GM23338 (cell line): ENCODE results near the gene RUNX1. TPM values are rescaled to one million over a fixed set of nuclear protein-coding genes. Genes with fewer than 3 reads are reported as not detected.

ENCODE experiments used
- ATAC-seq: fragments of 200-7000 bp; cut with Tn5 transposase; 3 replicates; pipeline ENCODE4 v1.9.1; 2020
- DNase-seq: peaks from one replicate; pipeline ENCODE4 v3.0.0-alpha.2; 2015; ENCODE audit warnings: low spot score
- H2AFZ ChIP-seq: fragments of 200-600 bp; sonication (generic); 2 replicates; pipeline ENCODE4 v1.8.0; 2016; ENCODE audit warnings: antibody characterized with exemption, mild to moderate bottlenecking, moderate library complexity
- H3F3A ChIP-seq: fragments of 200-600 bp; sonication (generic); replicated peaks from 2 replicates; pipeline ENCODE4 v1.8.0; 2017; ENCODE audit warnings: antibody characterized with exemption, mixed run types, low read depth
- H3K27ac ChIP-seq: fragments of 200-600 bp; sonication (generic); 2 replicates; pipeline ENCODE4 v1.6.1; 2016; ENCODE audit warnings: low read depth
- H3K27me3 ChIP-seq: fragments of 200-600 bp; sonication (generic); 2 replicates; pipeline ENCODE4 v1.8.0; 2016; ENCODE audit warnings: mild to moderate bottlenecking, mixed run types, moderate library complexity; ENCODE audit not compliant: insufficient read depth
- H3K36me3 ChIP-seq: fragments of 200-600 bp; sonication (generic); 2 replicates; pipeline ENCODE4 v1.8.0; 2016; ENCODE audit warnings: mild to moderate bottlenecking; ENCODE audit not compliant: insufficient read depth
- H3K4me1 ChIP-seq: fragments of 200-600 bp; sonication (generic); 2 replicates; pipeline ENCODE4 v1.8.0; 2016; ENCODE audit warnings: mild to moderate bottlenecking, moderate library complexity; ENCODE audit not compliant: insufficient read depth
- H3K4me2 ChIP-seq: fragments of 200-600 bp; sonication (generic); 2 replicates; pipeline ENCODE4 v1.7.1; 2017; ENCODE audit warnings: mixed run types
- H3K4me3 ChIP-seq: fragments of 200-600 bp; sonication (generic); 2 replicates; pipeline ENCODE4 v1.6.1; 2016; ENCODE audit warnings: mixed run types
- H3K79me2 ChIP-seq: fragments of 200-600 bp; sonication (generic); replicated peaks from 2 replicates; pipeline ENCODE4 v1.8.0; 2017; ENCODE audit warnings: mild to moderate bottlenecking; ENCODE audit not compliant: insufficient read depth
- H3K9me2 ChIP-seq: fragments of 200-600 bp; sonication (generic); 2 replicates; pipeline ENCODE4 v1.8.0; 2017; ENCODE audit not compliant: insufficient read depth
- H4K20me1 ChIP-seq: fragments of 200-600 bp; sonication (generic); replicated peaks from 2 replicates; pipeline ENCODE4 v1.8.0; 2017; ENCODE audit warnings: mild to moderate bottlenecking; ENCODE audit not compliant: insufficient read depth
- H3K27ac Mint-ChIP-seq: 2 replicates; pipeline ENCODE4 v1.8.0; 2020; ENCODE audit warnings: inconsistent platforms, mild to moderate bottlenecking, moderate library complexity, mixed read lengths
- H3K27me3 Mint-ChIP-seq: 3 replicates; pipeline ENCODE4 v1.8.0; 2022; ENCODE audit warnings: low read depth, mild to moderate bottlenecking, moderate library complexity, mixed read lengths, inconsistent platforms; ENCODE audit not compliant: insufficient read depth, poor library complexity
- H3K36me3 Mint-ChIP-seq: 3 replicates; pipeline ENCODE4 v1.8.0; 2021; ENCODE audit warnings: low read depth, mild to moderate bottlenecking, inconsistent platforms, moderate library complexity, mixed read lengths
- H3K4me1 Mint-ChIP-seq: 3 replicates; pipeline ENCODE4 v1.8.0; 2020; ENCODE audit warnings: mild to moderate bottlenecking, inconsistent platforms, mixed read lengths
- H3K4me3 Mint-ChIP-seq: 3 replicates; pipeline ENCODE4 v1.8.0; 2021; ENCODE audit warnings: moderate library complexity, mild to moderate bottlenecking, inconsistent platforms, mixed read lengths
- H3K9me3 Mint-ChIP-seq: 3 replicates; pipeline ENCODE4 v1.8.0; 2020; ENCODE audit warnings: moderate library complexity, mild to moderate bottlenecking, inconsistent platforms, mixed read lengths
- CREB1 ChIP-seq: fragments of 250-450 bp; sonication (Bioruptor Pico); IDR thresholded peaks from 2 replicates; pipeline ENCODE4 v1.5.0; 2020; ENCODE audit warnings: low read depth, mild to moderate bottlenecking, moderate library complexity
- EZH2 ChIP-seq: fragments of 200-600 bp; sonication (generic); IDR thresholded peaks from one replicate; pipeline ENCODE4 v1.8.0; 2017; ENCODE audit warnings: antibody characterized with exemption, mild to moderate bottlenecking, low read depth; ENCODE audit not compliant: unreplicated experiment
- EZH2phosphoT487 ChIP-seq: fragments of 200-600 bp; sonication (generic); IDR thresholded peaks from one replicate; pipeline ENCODE4 v1.8.1; 2018; ENCODE audit warnings: antibody characterized with exemption; ENCODE audit not compliant: unreplicated experiment
- JUNB ChIP-seq: IDR thresholded peaks from one replicate; pipeline ENCODE4 v1.6.1; 2016; ENCODE audit warnings: antibody characterized with exemption; ENCODE audit not compliant: unreplicated experiment
- POLR2AphosphoS5 ChIP-seq: IDR thresholded peaks from 2 replicates; pipeline ENCODE4 v1.6.1; 2016; ENCODE audit warnings: antibody characterized with exemption, low read depth
- ZNF114 ChIP-seq: fragments of 250-450 bp; sonication (Bioruptor Pico); IDR thresholded peaks from 2 replicates; pipeline ENCODE4 v1.5.0; 2020; ENCODE audit warnings: mild to moderate bottlenecking, moderate library complexity
- ZNF331 ChIP-seq: fragments of 250-450 bp; sonication (Bioruptor Pico); IDR thresholded peaks from 2 replicates; pipeline ENCODE4 v1.5.0; 2020; ENCODE audit warnings: low read depth, mild to moderate bottlenecking, moderate library complexity
- polyA plus RNA-seq: library from polyadenylated mRNA; unstranded; fragments of >200 nt; fragmentation: Nextera tagmentation; extraction: Ambion mirVana; gene quantifications from 2 replicates; pipeline ENCODE4 v1.2.1, GENCODE V29; 2016
- total RNA-seq: library from RNA; depleted of rRNA; stranded (reverse); fragments of >200 nt; shearing (Covaris generic); gene quantifications from 2 replicates; pipeline ENCODE4 v1.2.3, GENCODE V29; 2014
- TF ChIP-seq, protein P1 (sequence below): fragments of 250-450 bp; sonication (Bioruptor Pico); IDR thresholded peaks from 2 replicates; pipeline ENCODE4 v1.5.0; 2020; ENCODE audit warnings: mild to moderate bottlenecking, moderate library complexity
- TF ChIP-seq, protein P2 (sequence below): IDR thresholded peaks from 2 replicates; pipeline ENCODE4 v1.6.1; 2016; ENCODE audit warnings: antibody characterized with exemption
- TF ChIP-seq, protein P3 (sequence below): IDR thresholded peaks from one replicate; pipeline ENCODE4 v1.6.1; 2018; ENCODE audit warnings: antibody characterized with exemption; ENCODE audit not compliant: unreplicated experiment
- TF ChIP-seq, protein P4 (sequence below), 2 experiments: fragments of 200-600 bp in 1 of 2; sonication (generic) in 1 of 2; conservative IDR thresholded peaks; 2 replicates each; pipeline versions ENCODE4 v1.5.1 to v1.6.1; 2016 to 2017; ENCODE audit warnings: antibody characterized with exemption in 2 of 2, low read depth in 2 of 2, mild to moderate bottlenecking in 2 of 2, moderate library complexity in 1 of 2

The RUNX1 gene
- total and polyA plus RNA-seq, 2 experiments from 2014 or later: 0.29 to 1.1 TPM

DNA sequence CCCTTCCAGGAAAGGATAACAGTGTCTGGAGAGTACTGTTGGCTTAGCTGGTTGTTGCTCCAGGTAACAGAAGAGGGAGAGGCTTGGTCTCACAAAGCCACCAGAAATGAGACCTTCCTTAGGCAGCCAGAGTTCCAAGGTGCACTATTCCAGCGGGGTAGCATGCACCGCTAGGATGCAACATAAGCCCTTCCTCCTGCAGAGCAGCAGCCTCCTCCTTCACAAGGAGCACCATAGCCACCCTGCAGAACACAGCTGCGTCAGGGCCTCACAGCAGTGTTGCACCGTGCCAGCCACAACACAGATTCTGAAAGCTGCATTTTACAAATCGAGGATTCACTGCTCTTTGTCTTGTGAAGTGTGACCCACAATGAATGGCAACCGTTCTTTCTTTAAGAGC, 238.3 kb downstream of the RUNX1 start:
- no peak overlapping the region for H3K27ac ChIP-seq

More for the DNA sequence above, 238.3 kb downstream of the RUNX1 start:
- peak overlapping the region; percentile 59; the same call in 1 of the 2 replicates for H2AFZ ChIP-seq
- H4K20me1 ChIP-seq: no peaks in the 10 kb centered on the region
- no peaks in the 10 kb centered on the region for H3K79me2 ChIP-seq
- Mint-ChIP-seq H3K36me3 (peaks cover 6% of the 10 kb centered on the region; the same call in 1 of the 3 replicates), H3K9me3 (peaks cover 7% of the 10 kb centered on the region), H3K27ac (no peak overlapping the region), H3K27me3 (peaks cover 7% of the 10 kb centered on the region), H3K4me1 (peaks cover 14% of the 10 kb centered on the region), H3K4me3 (no peak overlapping the region)
- H3K36me3 ChIP-seq: no peaks in the 10 kb centered on the region
- H3K27me3 ChIP-seq: no peaks in the 10 kb centered on the region
- no peaks in the 10 kb centered on the region for H3K9me2 ChIP-seq
- no peak overlapping the region for H3K4me3 ChIP-seq
- no peaks in the 10 kb centered on the region for H3K4me1 ChIP-seq
- peak; percentile 44; the same call in 2 of the 3 replicates for ATAC-seq
- no peak overlapping the region for H3K4me2 ChIP-seq
- DNase-seq: no peak
- H3F3A ChIP-seq: no peaks in the 10 kb centered on the region
- TF ChIP-seq CREB1 (CRISPR knock-in tag) (no peak), EZH2 (no peak), JUNB (no peak), ZNF114 (CRISPR knock-in tag) (no peak), EZH2phosphoT487 (no peak), POLR2AphosphoS5 (no peak), ZNF331 (no peak)
- TF ChIP-seq, protein P1, sequence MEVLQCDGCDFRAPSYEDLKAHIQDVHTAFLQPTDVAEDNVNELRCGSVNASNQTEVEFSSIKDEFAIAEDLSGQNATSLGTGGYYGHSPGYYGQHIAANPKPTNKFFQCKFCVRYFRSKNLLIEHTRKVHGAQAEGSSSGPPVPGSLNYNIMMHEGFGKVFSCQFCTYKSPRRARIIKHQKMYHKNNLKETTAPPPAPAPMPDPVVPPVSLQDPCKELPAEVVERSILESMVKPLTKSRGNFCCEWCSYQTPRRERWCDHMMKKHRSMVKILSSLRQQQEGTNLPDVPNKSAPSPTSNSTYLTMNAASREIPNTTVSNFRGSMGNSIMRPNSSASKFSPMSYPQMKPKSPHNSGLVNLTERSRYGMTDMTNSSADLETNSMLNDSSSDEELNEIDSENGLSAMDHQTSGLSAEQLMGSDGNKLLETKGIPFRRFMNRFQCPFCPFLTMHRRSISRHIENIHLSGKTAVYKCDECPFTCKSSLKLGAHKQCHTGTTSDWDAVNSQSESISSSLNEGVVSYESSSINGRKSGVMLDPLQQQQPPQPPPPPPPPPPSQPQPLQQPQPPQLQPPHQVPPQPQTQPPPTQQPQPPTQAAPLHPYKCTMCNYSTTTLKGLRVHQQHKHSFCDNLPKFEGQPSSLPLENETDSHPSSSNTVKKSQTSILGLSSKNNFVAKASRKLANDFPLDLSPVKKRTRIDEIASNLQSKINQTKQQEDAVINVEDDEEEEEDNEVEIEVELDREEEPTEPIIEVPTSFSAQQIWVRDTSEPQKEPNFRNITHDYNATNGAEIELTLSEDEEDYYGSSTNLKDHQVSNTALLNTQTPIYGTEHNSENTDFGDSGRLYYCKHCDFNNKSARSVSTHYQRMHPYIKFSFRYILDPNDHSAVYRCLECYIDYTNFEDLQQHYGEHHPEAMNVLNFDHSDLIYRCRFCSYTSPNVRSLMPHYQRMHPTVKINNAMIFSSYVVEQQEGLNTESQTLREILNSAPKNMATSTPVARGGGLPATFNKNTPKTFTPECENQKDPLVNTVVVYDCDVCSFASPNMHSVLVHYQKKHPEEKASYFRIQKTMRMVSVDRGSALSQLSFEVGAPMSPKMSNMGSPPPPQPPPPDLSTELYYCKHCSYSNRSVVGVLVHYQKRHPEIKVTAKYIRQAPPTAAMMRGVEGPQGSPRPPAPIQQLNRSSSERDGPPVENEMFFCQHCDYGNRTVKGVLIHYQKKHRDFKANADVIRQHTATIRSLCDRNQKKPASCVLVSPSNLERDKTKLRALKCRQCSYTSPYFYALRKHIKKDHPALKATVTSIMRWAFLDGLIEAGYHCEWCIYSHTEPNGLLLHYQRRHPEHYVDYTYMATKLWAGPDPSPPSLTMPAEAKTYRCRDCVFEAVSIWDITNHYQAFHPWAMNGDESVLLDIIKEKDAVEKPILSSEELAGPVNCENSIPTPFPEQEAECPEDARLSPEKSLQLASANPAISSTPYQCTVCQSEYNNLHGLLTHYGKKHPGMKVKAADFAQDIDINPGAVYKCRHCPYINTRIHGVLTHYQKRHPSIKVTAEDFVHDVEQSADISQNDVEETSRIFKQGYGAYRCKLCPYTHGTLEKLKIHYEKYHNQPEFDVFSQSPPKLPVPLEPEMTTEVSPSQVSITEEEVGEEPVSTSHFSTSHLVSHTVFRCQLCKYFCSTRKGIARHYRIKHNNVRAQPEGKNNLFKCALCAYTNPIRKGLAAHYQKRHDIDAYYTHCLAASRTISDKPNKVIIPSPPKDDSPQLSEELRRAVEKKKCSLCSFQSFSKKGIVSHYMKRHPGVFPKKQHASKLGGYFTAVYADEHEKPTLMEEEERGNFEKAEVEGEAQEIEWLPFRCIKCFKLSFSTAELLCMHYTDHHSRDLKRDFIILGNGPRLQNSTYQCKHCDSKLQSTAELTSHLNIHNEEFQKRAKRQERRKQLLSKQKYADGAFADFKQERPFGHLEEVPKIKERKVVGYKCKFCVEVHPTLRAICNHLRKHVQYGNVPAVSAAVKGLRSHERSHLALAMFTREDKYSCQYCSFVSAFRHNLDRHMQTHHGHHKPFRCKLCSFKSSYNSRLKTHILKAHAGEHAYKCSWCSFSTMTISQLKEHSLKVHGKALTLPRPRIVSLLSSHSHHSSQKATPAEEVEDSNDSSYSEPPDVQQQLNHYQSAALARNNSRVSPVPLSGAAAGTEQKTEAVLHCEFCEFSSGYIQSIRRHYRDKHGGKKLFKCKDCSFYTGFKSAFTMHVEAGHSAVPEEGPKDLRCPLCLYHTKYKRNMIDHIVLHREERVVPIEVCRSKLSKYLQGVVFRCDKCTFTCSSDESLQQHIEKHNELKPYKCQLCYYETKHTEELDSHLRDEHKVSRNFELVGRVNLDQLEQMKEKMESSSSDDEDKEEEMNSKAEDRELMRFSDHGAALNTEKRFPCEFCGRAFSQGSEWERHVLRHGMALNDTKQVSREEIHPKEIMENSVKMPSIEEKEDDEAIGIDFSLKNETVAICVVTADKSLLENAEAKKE (CRISPR knock-in tag): no peak
- TF ChIP-seq, protein P2, sequence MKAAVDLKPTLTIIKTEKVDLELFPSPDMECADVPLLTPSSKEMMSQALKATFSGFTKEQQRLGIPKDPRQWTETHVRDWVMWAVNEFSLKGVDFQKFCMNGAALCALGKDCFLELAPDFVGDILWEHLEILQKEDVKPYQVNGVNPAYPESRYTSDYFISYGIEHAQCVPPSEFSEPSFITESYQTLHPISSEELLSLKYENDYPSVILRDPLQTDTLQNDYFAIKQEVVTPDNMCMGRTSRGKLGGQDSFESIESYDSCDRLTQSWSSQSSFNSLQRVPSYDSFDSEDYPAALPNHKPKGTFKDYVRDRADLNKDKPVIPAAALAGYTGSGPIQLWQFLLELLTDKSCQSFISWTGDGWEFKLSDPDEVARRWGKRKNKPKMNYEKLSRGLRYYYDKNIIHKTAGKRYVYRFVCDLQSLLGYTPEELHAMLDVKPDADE: no peak
- TF ChIP-seq, protein P3, sequence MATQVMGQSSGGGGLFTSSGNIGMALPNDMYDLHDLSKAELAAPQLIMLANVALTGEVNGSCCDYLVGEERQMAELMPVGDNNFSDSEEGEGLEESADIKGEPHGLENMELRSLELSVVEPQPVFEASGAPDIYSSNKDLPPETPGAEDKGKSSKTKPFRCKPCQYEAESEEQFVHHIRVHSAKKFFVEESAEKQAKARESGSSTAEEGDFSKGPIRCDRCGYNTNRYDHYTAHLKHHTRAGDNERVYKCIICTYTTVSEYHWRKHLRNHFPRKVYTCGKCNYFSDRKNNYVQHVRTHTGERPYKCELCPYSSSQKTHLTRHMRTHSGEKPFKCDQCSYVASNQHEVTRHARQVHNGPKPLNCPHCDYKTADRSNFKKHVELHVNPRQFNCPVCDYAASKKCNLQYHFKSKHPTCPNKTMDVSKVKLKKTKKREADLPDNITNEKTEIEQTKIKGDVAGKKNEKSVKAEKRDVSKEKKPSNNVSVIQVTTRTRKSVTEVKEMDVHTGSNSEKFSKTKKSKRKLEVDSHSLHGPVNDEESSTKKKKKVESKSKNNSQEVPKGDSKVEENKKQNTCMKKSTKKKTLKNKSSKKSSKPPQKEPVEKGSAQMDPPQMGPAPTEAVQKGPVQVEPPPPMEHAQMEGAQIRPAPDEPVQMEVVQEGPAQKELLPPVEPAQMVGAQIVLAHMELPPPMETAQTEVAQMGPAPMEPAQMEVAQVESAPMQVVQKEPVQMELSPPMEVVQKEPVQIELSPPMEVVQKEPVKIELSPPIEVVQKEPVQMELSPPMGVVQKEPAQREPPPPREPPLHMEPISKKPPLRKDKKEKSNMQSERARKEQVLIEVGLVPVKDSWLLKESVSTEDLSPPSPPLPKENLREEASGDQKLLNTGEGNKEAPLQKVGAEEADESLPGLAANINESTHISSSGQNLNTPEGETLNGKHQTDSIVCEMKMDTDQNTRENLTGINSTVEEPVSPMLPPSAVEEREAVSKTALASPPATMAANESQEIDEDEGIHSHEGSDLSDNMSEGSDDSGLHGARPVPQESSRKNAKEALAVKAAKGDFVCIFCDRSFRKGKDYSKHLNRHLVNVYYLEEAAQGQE: no peak
- TF ChIP-seq, protein P4, sequence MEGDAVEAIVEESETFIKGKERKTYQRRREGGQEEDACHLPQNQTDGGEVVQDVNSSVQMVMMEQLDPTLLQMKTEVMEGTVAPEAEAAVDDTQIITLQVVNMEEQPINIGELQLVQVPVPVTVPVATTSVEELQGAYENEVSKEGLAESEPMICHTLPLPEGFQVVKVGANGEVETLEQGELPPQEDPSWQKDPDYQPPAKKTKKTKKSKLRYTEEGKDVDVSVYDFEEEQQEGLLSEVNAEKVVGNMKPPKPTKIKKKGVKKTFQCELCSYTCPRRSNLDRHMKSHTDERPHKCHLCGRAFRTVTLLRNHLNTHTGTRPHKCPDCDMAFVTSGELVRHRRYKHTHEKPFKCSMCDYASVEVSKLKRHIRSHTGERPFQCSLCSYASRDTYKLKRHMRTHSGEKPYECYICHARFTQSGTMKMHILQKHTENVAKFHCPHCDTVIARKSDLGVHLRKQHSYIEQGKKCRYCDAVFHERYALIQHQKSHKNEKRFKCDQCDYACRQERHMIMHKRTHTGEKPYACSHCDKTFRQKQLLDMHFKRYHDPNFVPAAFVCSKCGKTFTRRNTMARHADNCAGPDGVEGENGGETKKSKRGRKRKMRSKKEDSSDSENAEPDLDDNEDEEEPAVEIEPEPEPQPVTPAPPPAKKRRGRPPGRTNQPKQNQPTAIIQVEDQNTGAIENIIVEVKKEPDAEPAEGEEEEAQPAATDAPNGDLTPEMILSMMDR (conservative IDR thresholded peaks at IDR 0.05; ENCODE audit: low read depth in 2 of 2): no peak
